GM12874 (cell line): ENCODE results near the gene PCGF3.

ENCODE experiments used
- TF ChIP-seq, protein P1 (sequence below): IDR thresholded peaks from 2 replicates; pipeline ENCODE4 v1.5.1; 2011; ENCODE audit warnings: low read depth, mild to moderate bottlenecking, control low read depth, low read length, moderate library complexity; ENCODE audit not compliant: insufficient read depth

The PCGF3 gene

GRCh38 chr4:772776-773175 is 67.1 kb downstream of the PCGF3 start:
- TF ChIP-seq, protein P1, sequence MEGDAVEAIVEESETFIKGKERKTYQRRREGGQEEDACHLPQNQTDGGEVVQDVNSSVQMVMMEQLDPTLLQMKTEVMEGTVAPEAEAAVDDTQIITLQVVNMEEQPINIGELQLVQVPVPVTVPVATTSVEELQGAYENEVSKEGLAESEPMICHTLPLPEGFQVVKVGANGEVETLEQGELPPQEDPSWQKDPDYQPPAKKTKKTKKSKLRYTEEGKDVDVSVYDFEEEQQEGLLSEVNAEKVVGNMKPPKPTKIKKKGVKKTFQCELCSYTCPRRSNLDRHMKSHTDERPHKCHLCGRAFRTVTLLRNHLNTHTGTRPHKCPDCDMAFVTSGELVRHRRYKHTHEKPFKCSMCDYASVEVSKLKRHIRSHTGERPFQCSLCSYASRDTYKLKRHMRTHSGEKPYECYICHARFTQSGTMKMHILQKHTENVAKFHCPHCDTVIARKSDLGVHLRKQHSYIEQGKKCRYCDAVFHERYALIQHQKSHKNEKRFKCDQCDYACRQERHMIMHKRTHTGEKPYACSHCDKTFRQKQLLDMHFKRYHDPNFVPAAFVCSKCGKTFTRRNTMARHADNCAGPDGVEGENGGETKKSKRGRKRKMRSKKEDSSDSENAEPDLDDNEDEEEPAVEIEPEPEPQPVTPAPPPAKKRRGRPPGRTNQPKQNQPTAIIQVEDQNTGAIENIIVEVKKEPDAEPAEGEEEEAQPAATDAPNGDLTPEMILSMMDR, result no peak

GRCh38 chr4:773214-773613 is 67.6 kb downstream of the PCGF3 start:
- TF ChIP-seq, protein P1, result no peak

DNA sequence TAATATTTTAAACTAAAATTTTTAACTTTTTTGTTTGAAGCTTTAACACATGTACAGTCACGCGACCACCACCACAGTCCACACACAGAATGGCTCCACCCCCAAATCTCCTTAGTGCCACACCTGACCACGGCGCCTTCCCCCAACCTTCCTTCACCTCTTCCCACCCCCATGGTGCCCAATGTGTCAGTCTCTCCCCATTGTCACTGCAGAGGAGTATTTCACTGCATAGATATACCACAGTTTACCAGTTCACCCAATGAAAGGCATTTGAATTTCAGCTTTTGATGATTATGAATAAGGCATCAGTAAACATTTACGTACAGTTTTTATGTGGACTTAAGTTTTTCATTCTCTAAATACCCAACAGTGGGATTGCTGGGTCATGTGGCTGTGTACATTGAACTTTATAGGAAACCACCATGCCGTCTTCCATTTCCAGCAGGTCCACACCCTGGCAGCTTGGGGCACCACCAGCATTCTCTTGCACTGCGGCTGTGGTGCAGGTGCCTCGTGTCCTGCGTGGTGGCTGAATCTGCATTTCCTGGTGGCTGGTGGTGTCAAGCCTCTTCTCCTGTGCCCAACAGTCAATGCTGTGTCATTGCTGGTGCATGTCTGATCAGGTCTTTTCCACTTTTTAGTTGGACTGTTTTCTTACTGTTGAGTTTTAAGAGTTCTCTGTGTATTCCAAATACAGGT is 71.3 kb downstream of the PCGF3 start:
- TF ChIP-seq, protein P1, result no peak

DNA sequence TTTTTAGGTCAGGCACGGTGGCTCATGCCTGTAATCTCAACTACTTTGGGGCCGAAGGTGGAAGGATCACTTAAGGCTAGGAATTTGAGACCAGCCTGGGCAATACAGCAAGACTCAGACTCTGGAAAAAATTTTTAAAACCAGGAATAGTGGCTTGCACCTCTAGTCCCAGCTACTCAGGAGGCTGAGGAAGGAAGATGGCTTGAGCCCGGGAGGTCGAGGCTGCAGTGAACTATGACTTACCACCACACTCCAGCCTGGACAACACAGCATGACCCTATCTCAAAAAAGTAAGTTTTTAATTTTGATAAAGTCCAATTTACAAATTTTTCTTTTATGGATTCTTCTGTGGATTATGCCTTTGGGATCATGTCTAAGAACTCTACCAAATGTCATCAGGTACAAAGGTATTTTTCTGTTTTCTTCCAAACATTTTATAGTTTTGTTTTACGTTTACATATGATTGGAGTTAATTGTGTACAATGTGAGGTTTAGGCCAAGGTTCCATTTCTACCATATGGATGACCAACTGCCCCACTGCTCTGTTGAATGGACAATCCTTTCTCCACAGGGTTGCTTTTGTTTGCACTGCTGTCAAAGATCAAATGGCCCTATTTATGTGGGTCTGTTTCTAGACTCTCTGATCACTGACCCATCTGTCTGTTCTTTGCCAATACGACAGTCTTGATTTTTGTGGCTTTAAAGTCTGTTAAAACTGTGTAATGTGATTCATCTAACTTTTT is 72.1 kb downstream of the PCGF3 start:
- TF ChIP-seq, protein P1, result no peak

DNA sequence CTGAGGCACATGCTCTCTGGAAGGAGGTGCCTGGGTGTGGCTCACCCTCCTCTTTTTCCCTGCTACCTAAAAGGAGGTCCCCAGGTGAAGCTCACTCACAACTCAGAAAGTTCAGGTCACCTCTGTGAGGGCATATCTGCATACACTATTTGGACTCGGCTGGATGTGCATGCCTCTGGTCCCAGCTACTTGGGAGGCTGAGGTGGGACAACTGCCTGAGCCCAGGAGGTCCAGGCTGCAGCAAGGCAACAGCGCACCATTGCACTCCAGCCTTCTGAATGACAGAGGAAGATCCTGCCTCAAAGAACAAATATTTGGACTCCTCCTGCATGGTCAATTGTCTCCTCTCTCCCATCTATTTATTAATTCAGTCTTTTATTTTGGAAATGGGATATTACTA is 73.9 kb downstream of the PCGF3 start:
- TF ChIP-seq, protein P1, result no peak

DNA sequence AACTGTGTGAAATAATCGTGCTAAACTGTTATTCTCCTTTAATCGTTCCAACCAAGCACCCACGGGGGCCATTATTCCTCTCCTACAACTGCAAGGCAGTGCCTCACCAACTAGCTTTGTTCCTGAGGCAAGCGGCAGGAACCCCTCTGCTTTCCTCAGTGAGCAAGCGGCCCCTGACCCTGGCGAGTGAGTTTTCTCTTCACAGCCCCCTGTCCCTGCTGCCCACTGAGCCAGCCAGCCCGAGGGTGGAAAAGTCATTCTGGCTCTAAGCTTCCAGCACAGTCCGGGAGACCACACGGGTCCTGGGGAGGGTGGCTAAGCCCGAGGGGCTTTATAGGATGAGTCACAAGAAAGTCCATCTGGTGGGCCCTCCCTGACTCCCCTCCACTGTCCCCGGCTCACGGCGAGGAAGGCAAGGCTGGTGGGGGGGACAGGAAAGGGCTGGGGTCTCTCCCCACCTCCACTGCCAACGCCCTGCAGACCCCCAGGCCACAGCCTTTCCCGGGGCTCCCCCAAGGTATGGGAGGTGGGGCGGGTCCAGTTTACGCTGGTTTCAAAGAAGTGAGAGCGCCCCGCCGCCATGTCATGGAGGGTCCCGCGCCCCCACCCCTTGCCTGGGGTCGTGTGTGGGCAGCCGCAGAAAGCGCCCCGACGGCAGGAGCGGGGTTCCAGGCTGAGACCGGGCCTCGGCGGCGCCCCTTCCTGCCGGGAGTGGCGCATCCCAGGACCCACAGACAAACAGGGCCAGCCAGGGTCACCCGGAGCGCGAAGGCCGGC is 75.3 kb downstream of the PCGF3 start:
- TF ChIP-seq, protein P1, result no peak
